Prostate gland (tissue), 2 donors: ENCODE measurements around the gene PTPRM. TPM values are rescaled to one million over a fixed set of nuclear protein-coding genes. Genes with fewer than 3 reads are reported as not detected.

ENCODE experiments used
- DNase-seq: peaks from one replicate; pipeline ENCODE4 v3.0.0-alpha.2; 2019; ENCODE audit warnings: low spot score
- H3K27ac ChIP-seq, 2 donors: fragments of 200-600 bp; sonication (generic); 2 replicates each; pipeline ENCODE4 v1.5.1; 2017 to 2019
- H3K27me3 ChIP-seq: fragments of 200-600 bp; sonication (generic); replicated peaks from 2 replicates; pipeline ENCODE4 v1.5.1; 2019; ENCODE audit not compliant: insufficient read depth
- H3K36me3 ChIP-seq, 2 donors: fragments of 200-600 bp; sonication (generic); 1 replicate in 1 of 2; 2 replicates in 1 of 2; pipeline versions ENCODE4 v1.5.1 to v1.8.1; 2017 to 2019
- H3K4me1 ChIP-seq: fragments of 200-600 bp; sonication (generic); replicated peaks from 2 replicates; pipeline ENCODE4 v1.5.1; 2019
- H3K4me3 ChIP-seq, 2 donors: fragments of 200-600 bp; sonication (generic); 2 replicates each; pipeline ENCODE4 v1.5.1; 2017 to 2019
- H3K9me3 ChIP-seq: fragments of 200-600 bp; sonication (generic); 2 replicates; pipeline ENCODE4 v1.5.1; 2017
- CTCF ChIP-seq, 4 experiments: fragments of 200-600 bp in 2 of 4; fragments of 450-650 bp in 2 of 4; sonication (generic) in 2 of 4; IDR thresholded peaks; 1 replicate in 3 of 4; 2 replicates in 1 of 4; pipeline ENCODE4 v1.5.1; 2016 to 2019; ENCODE audit warnings: antibody characterized with exemption in 4 of 4, mild to moderate bottlenecking in 2 of 4, moderate library complexity in 2 of 4
- POLR2A ChIP-seq: fragments of 450-650 bp; IDR thresholded peaks from one replicate; pipeline ENCODE4 v1.6.1; 2016; ENCODE audit warnings: antibody characterized with exemption, mild to moderate bottlenecking
- POLR2AphosphoS5 ChIP-seq: sonication (generic); formaldehyde crosslinking; IDR thresholded peaks from one replicate; pipeline ENCODE4 v1.6.1; 2017; ENCODE audit warnings: antibody characterized with exemption
- WGBS: methylation state at CpG from one replicate; pipeline ENCODE4 v1.1.5; 2018; 5-methylcytosine and 5-hydroxymethylcytosine counted together
- intact Hi-C: fragments of 100-400 bp; cut with DNase I; formaldehyde crosslinking; loops from one replicate; pipeline ENCODE4 v1.14.2; 2022
- total RNA-seq, 2 donors: library from RNA; depleted of rRNA; stranded (reverse); fragments of >200 nt; gene quantifications; one replicate each; pipeline ENCODE4 v1.1.0, GENCODE V29; 2016

The PTPRM gene
- total RNA-seq, 2 donors from 2014 or later: 32.9 to 92.6 TPM

- TF ChIP-seq CTCF (IDR thresholded peaks at IDR 0.05) (no peak), POLR2A (no peak), POLR2AphosphoS5 (no peak)
- no peaks in the 10 kb centered on the region for H3K27me3 ChIP-seq
- no peaks in the 10 kb centered on the region for H3K4me1 ChIP-seq
- no peaks in the 10 kb centered on the region for H3K9me3 ChIP-seq
- H3K27ac ChIP-seq: no peak overlapping the region
- no peak overlapping the region for H3K4me3 ChIP-seq
- intact Hi-C loops: no loop called here
- no peaks in the 10 kb centered on the region for H3K36me3 ChIP-seq
- DNase-seq: no peak
- WGBS: 19% methylated on average over 2 of the region's 2 CpGs
These were observed 323.0 kb downstream of the PTPRM start for GRCh38 chr18:7890075-7890474.

GRCh38 chr18:7892556-7892955, 325.4 kb downstream of the PTPRM start:
- H3K4me1 ChIP-seq: no peaks in the 10 kb centered on the region
- H3K36me3 ChIP-seq: no peaks in the 10 kb centered on the region
- H3K27me3 ChIP-seq: no peaks in the 10 kb centered on the region
- H3K27ac ChIP-seq: no peak overlapping the region
- H3K4me3 ChIP-seq: no peak overlapping the region
- H3K9me3 ChIP-seq: no peaks in the 10 kb centered on the region
- TF ChIP-seq POLR2AphosphoS5 (no peak), CTCF (IDR thresholded peaks at IDR 0.05) (no peak), POLR2A (no peak)
- WGBS: 86% methylated on average over 6 of the region's 6 CpGs
- intact Hi-C loops: no loop called here
- no peak for DNase-seq

- TF ChIP-seq POLR2A (no peak), CTCF (IDR thresholded peaks at IDR 0.05) (no peak), POLR2AphosphoS5 (no peak)
- H3K27ac ChIP-seq: no peak overlapping the region
- WGBS: 95% methylated on average over 1 of the region's 1 CpG
- H3K9me3 ChIP-seq: no peaks in the 10 kb centered on the region
- H3K4me3 ChIP-seq: no peak overlapping the region
- no peaks in the 10 kb centered on the region for H3K4me1 ChIP-seq
- H3K36me3 ChIP-seq: no peaks in the 10 kb centered on the region
- DNase-seq: no peak
- intact Hi-C loops: no loop called here
- no peaks in the 10 kb centered on the region for H3K27me3 ChIP-seq
These were observed 327.5 kb downstream of the PTPRM start for GRCh38 chr18:7894592-7894991.

GRCh38 chr18:7895346-7895745, 328.2 kb downstream of the PTPRM start:
- H3K36me3 ChIP-seq: no peaks in the 10 kb centered on the region

More at GRCh38 chr18:7895346-7895745, 328.2 kb downstream of the PTPRM start:
- H3K27me3 ChIP-seq: no peaks in the 10 kb centered on the region
- 89% methylated on average over 5 of the region's 5 CpGs for WGBS
- no peak overlapping the region for H3K4me3 ChIP-seq
- H3K4me1 ChIP-seq: no peaks in the 10 kb centered on the region
- no peaks in the 10 kb centered on the region for H3K9me3 ChIP-seq
- intact Hi-C loops: no loop called here
- TF ChIP-seq CTCF (IDR thresholded peaks at IDR 0.05): no peak
- TF ChIP-seq POLR2AphosphoS5: no peak
- TF ChIP-seq POLR2A: no peak
- H3K27ac ChIP-seq: no peak overlapping the region
- no peak for DNase-seq
